Transverse colon (tissue), 4 donors: Measurements from ENCODE around the gene SMYD3. TPM values are rescaled to one million over a fixed set of nuclear protein-coding genes. Genes with fewer than 3 reads are reported as not detected.

ENCODE experiments used
- DNase-seq: peaks from one replicate; pipeline ENCODE4 v3.0.0-alpha.2; 2019
- H3K27ac ChIP-seq, 4 donors: fragments of 200-600 bp; sonication (generic); 2 replicates each; pipeline ENCODE4 v1.5.1; 2016 to 2018; ENCODE audit warnings: inconsistent platforms in 4 of 4
- H3K27me3 ChIP-seq: fragments of 200-600 bp; sonication (generic); 2 replicates; pipeline ENCODE4 v1.5.1; 2017; ENCODE audit warnings: inconsistent platforms
- H3K36me3 ChIP-seq, 4 donors: fragments of 200-600 bp; sonication (generic); 2 replicates each; pipeline ENCODE4 v1.5.1; 2017 to 2019; ENCODE audit warnings: inconsistent platforms in 4 of 4
- H3K4me1 ChIP-seq, 4 donors: fragments of 200-600 bp; sonication (generic); 2 replicates each; pipeline ENCODE4 v1.5.1; 2017 to 2020; ENCODE audit warnings: inconsistent platforms in 4 of 4
- H3K4me3 ChIP-seq, 4 donors: fragments of 200-600 bp; sonication (generic); 1 replicate in 1 of 4; 2 replicates in 3 of 4; pipeline versions ENCODE4 v1.5.1 to v1.6.1; 2017 to 2019; ENCODE audit warnings: inconsistent platforms in 4 of 4
- H3K9me3 ChIP-seq, 2 donors: fragments of 200-600 bp; sonication (generic); 2 replicates each; pipeline ENCODE4 v1.5.1; 2017 to 2019; ENCODE audit warnings: inconsistent platforms in 2 of 2
- CTCF ChIP-seq, 5 experiments: fragments of 200-600 bp in 3 of 5; fragments of 450-650 bp in 2 of 5; sonication (generic) in 3 of 5; IDR thresholded peaks; 1 replicate in 2 of 5; 2 replicates in 3 of 5; pipeline ENCODE4 v1.5.1; 2016 to 2017; ENCODE audit warnings: antibody characterized with exemption in 5 of 5, inconsistent platforms in 3 of 5, mild to moderate bottlenecking in 2 of 5, moderate library complexity in 1 of 5
- EP300 ChIP-seq: sonication (generic); formaldehyde crosslinking; IDR thresholded peaks from one replicate; pipeline ENCODE4 v1.6.1; 2017; ENCODE audit warnings: antibody characterized with exemption, low read depth
- POLR2A ChIP-seq: fragments of 450-650 bp; IDR thresholded peaks from one replicate; pipeline ENCODE4 v1.6.1; 2016; ENCODE audit warnings: antibody characterized with exemption, mild to moderate bottlenecking, moderate library complexity
- POLR2AphosphoS5 ChIP-seq, 3 donors: sonication (generic); formaldehyde crosslinking; IDR thresholded peaks; one replicate each; pipeline ENCODE4 v1.6.1; 2016; ENCODE audit warnings: antibody characterized with exemption in 3 of 3
- WGBS, 2 donors: methylation state at CpG; one replicate each; pipeline ENCODE4 v1.1.5; 2018; ENCODE audit warnings: low coverage in 1 of 2; 5-methylcytosine and 5-hydroxymethylcytosine counted together
- in situ Hi-C, 4 donors: fragments of 200-750 bp; cut with MboI; loops; one replicate each; pipeline versions ENCODE4 v1.15.0 to v1.15.1; 2017; ENCODE audit warnings: low sequenced_read_pairs in 3 of 4, low pct_ligation_motif_present in 1 of 4, low pct_unique_long_range_greater_than_20kb in 1 of 4
- intact Hi-C: fragments of 100-400 bp; cut with DNase I; formaldehyde crosslinking; loops from one replicate; pipeline ENCODE4 v1.15.1; 2023; ENCODE audit warnings: low total_unique reads
- total RNA-seq, 4 donors: library from RNA; depleted of rRNA; stranded (reverse); fragments of >200 nt; gene quantifications; one replicate each; pipeline ENCODE4 v1.1.0, GENCODE V29; 2016

Gene SMYD3
- total RNA-seq, 4 donors from 2014 or later: 10.5 to 31.3 (median 25.8) TPM

GRCh38 chr1:246455476-246455875 lies 51.6 kb downstream of the SMYD3 start:
- in situ Hi-C loops: loop anchor here in 1 of 4 donors (25.0 kb wide), 1 partner anchor 443 kb away; no protein-coding TSS in a partner anchor
- no peaks in the 10 kb centered on the region for H3K4me1 ChIP-seq
- intact Hi-C loops: no loop called here

GRCh38 chr1:246454655-246455054 lies 52.4 kb downstream of the SMYD3 start:
- no peak overlapping the region for H3K4me3 ChIP-seq
- no peak for DNase-seq
- H3K27ac ChIP-seq: no peak overlapping the region
- no peaks in the 10 kb centered on the region for H3K27me3 ChIP-seq
- TF ChIP-seq POLR2AphosphoS5 (IDR thresholded peaks at IDR 0.05): no peak
- TF ChIP-seq POLR2A: no peak
- TF ChIP-seq EP300: no peak
- in situ Hi-C loops: loop anchor here in 1 of 4 donors (25.0 kb wide), 1 partner anchor 442 kb away; no protein-coding TSS in a partner anchor
- H3K4me1 ChIP-seq: no peaks in the 10 kb centered on the region
- H3K9me3 ChIP-seq: no peaks in the 10 kb centered on the region
- intact Hi-C loops: no loop called here
- H3K36me3 ChIP-seq: no peaks in the 10 kb centered on the region

More at GRCh38 chr1:246455476-246455875, 51.6 kb downstream of the SMYD3 start:
- H3K27ac ChIP-seq: no peak overlapping the region
- no peak overlapping the region for H3K4me3 ChIP-seq
- no peaks in the 10 kb centered on the region for H3K9me3 ChIP-seq
- H3K36me3 ChIP-seq: no peaks in the 10 kb centered on the region
- no peak for DNase-seq
- TF ChIP-seq POLR2AphosphoS5 (IDR thresholded peaks at IDR 0.05) (no peak), POLR2A (no peak), CTCF (IDR thresholded peaks at IDR 0.05) (no peak), EP300 (no peak)
- no peaks in the 10 kb centered on the region for H3K27me3 ChIP-seq
- 86 to 100% methylated on average over 1 of the region's 1 CpG for WGBS, 2 donors

GRCh38 chr1:246450611-246451251 lies 56.3 kb downstream of the SMYD3 start:
- no peaks in the 10 kb centered on the region for H3K27me3 ChIP-seq
- 61 to 63% methylated on average over 5 to 6 of the region's 6 CpGs for WGBS, 2 donors
- intact Hi-C loops (no loop called here), in situ Hi-C loops (loop anchor here in 1 of 4 donors (25.0 kb wide), 1 partner anchor 438 kb away; no protein-coding TSS in a partner anchor)
- no peak overlapping the region for H3K4me3 ChIP-seq
- H3K9me3 ChIP-seq: no peaks in the 10 kb centered on the region
- TF ChIP-seq CTCF (IDR thresholded peaks at IDR 0.05) (peak; percentile 38 to 56 (median 52)), EP300 (no peak), POLR2AphosphoS5 (IDR thresholded peaks at IDR 0.05) (no peak), POLR2A (no peak)
- DNase-seq: no peak
- no peaks in the 10 kb centered on the region for H3K4me1 ChIP-seq
- H3K27ac ChIP-seq: no peak overlapping the region
- no peaks in the 10 kb centered on the region for H3K36me3 ChIP-seq

GRCh38 chr1:246448373-246448772 lies 58.7 kb downstream of the SMYD3 start:
- Histone ChIP-seq H3K4me3 (no peak overlapping the region), H3K4me1 (no peaks in the 10 kb centered on the region), H3K36me3 (no peaks in the 10 kb centered on the region), H3K27ac (no peak overlapping the region), H3K9me3 (no peaks in the 10 kb centered on the region), H3K27me3 (no peaks in the 10 kb centered on the region)
- TF ChIP-seq CTCF (IDR thresholded peaks at IDR 0.05) (no peak), POLR2A (no peak), POLR2AphosphoS5 (IDR thresholded peaks at IDR 0.05) (no peak), EP300 (no peak)
- in situ Hi-C loops: loop anchor here in 1 of 4 donors (25.0 kb wide), 1 partner anchor 436 kb away; no protein-coding TSS in a partner anchor
- 92 to 100% methylated on average over 1 to 3 of the region's 3 CpGs for WGBS, 2 donors
- no peak for DNase-seq
- intact Hi-C loops: no loop called here
